SK-N-SH (cell line): ENCODE results near the gene P4HTM. TPM values are rescaled to one million over a fixed set of nuclear protein-coding genes. Genes with fewer than 3 reads are reported as not detected.
A peak's percentile ranks its signal among the peaks of the same experiment; 100 is the strongest.

Experiments
- CTCF ChIA-PET: fragments of 300-600, 350-600 bp; formaldehyde crosslinking; extraction: SDS; loops from one replicate; lab custom pipeline; 2021; lab: Yijun Ruan, JAX
- POLR2A ChIA-PET: fragments of 350-600 bp; sonication (Branson Sonifier 250); formaldehyde crosslinking; extraction: SDS; loops from one replicate; lab custom pipeline; 2020; ENCODE audit warnings: antibody characterized with exemption, inconsistent platforms; lab: Yijun Ruan, JAX
- DNase-seq: peaks from one replicate; pipeline ENCODE4 v3.0.0; 2012
- H2AFZ ChIP-seq: fragments of 200-600 bp; sonication (generic); 2 replicates; pipeline ENCODE4 v1.8.1; 2016; ENCODE audit warnings: antibody characterized with exemption, mild to moderate bottlenecking, low read depth
- H3F3A ChIP-seq: fragments of 200-600 bp; sonication (generic); replicated peaks from 2 replicates; pipeline ENCODE3; 2016; ENCODE audit warnings: antibody characterized with exemption, mild to moderate bottlenecking; ENCODE audit not compliant: insufficient read depth
- H3K27ac ChIP-seq, 2 experiments: fragments of 200-500 bp in 1 of 2; fragments of 200-600 bp in 1 of 2; sonication (Bioruptor generic) in 1 of 2; sonication (generic), shearing (Covaris generic) in 1 of 2; 2 replicates each; pipeline versions ENCODE4 v1.5.1 to v1.6.1; 2014 to 2016; ENCODE audit warnings: low read depth in 2 of 2, inconsistent platforms in 1 of 2, low read length in 1 of 2, mild to moderate bottlenecking in 1 of 2, mixed read lengths in 1 of 2
- H3K27me3 ChIP-seq: fragments of 200-600 bp; sonication (generic), shearing (Covaris generic); 2 replicates; pipeline ENCODE4 v1.6.1; 2016; ENCODE audit warnings: mixed run types; ENCODE audit not compliant: insufficient read depth
- H3K36me3 ChIP-seq, 2 experiments: fragments of 200-500 bp in 1 of 2; fragments of 200-600 bp in 1 of 2; sonication (Bioruptor generic) in 1 of 2; sonication (generic) in 1 of 2; replicated peaks in 1 of 2; 2 replicates each; pipeline versions ENCODE3 to v1.5.1; 2014 to 2016; ENCODE audit warnings: low read length in 1 of 2, mild to moderate bottlenecking in 1 of 2; ENCODE audit not compliant: insufficient read depth in 2 of 2, control insufficient read depth in 1 of 2
- H3K4me1 ChIP-seq, 2 experiments: fragments of 200-500 bp in 1 of 2; fragments of 200-600 bp in 1 of 2; sonication (Bioruptor generic) in 1 of 2; sonication (generic), shearing (Covaris generic) in 1 of 2; 2 replicates each; pipeline versions ENCODE4 v1.5.1 to v1.6.1; 2014 to 2016; ENCODE audit warnings: low read depth in 1 of 2, low read length in 1 of 2, mixed run types in 1 of 2; ENCODE audit not compliant: insufficient read depth in 2 of 2, control insufficient read depth in 1 of 2
- H3K4me2 ChIP-seq: fragments of 200-600 bp; sonication (generic), shearing (Covaris generic); 2 replicates; pipeline ENCODE4 v1.6.1; 2017; ENCODE audit warnings: mixed run types
- H3K4me3 ChIP-seq, 2 experiments: fragments of 200-500 bp in 1 of 2; fragments of 200-600 bp in 1 of 2; sonication (Bioruptor generic) in 1 of 2; sonication (generic), shearing (Covaris generic) in 1 of 2; 2 replicates each; pipeline versions ENCODE4 v1.5.1 to v1.8.1; 2014 to 2016; ENCODE audit warnings: low read depth in 2 of 2, inconsistent platforms in 1 of 2, low read length in 1 of 2, mild to moderate bottlenecking in 1 of 2, mixed read lengths in 1 of 2, moderate library complexity in 1 of 2
- H3K79me2 ChIP-seq: fragments of 200-600 bp; sonication (generic); 2 replicates; pipeline ENCODE4 v1.8.1; 2017; ENCODE audit warnings: mild to moderate bottlenecking; ENCODE audit not compliant: insufficient read depth
- H3K9ac ChIP-seq: fragments of 200-600 bp; sonication (generic); 2 replicates; pipeline ENCODE4 v1.6.1; 2017; ENCODE audit warnings: mixed run types
- H3K9me2 ChIP-seq: fragments of 200-600 bp; sonication (generic); 2 replicates; pipeline ENCODE4 v1.6.1; 2017; ENCODE audit warnings: mixed run types
- H3K9me3 ChIP-seq: fragments of 200-600 bp; sonication (generic); 2 replicates; pipeline ENCODE4 v1.6.1; 2017; ENCODE audit warnings: mixed run types, mild to moderate bottlenecking, moderate library complexity
- H4K20me1 ChIP-seq: fragments of 200-600 bp; sonication (generic); 2 replicates; pipeline ENCODE4 v1.6.1; 2017; ENCODE audit warnings: mild to moderate bottlenecking, mixed run types; ENCODE audit not compliant: insufficient read depth
- EP300 ChIP-seq, 2 experiments: IDR thresholded peaks; 2 replicates each; pipeline versions ENCODE4 v1.4.0 to v1.6.1; 2012; ENCODE audit warnings: borderline replicate concordance in 1 of 2, low read depth in 1 of 2, low read length in 1 of 2
- MXI1 ChIP-seq: IDR thresholded peaks from 2 replicates; pipeline ENCODE4 v1.6.1; 2012; ENCODE audit warnings: mild to moderate bottlenecking, low read depth, low read length, improper control_type of control experiment
- NRF1 ChIP-seq: IDR thresholded peaks from 2 replicates; pipeline ENCODE4 v1.6.1; 2012; ENCODE audit warnings: low read depth, mild to moderate bottlenecking, low read length
- POLR2AphosphoS5 ChIP-seq: IDR thresholded peaks from 2 replicates; pipeline ENCODE4 v1.6.1; 2012; ENCODE audit warnings: low read depth, low read length
- RAD21 ChIP-seq: IDR thresholded peaks from 2 replicates; pipeline ENCODE4 v1.6.1; 2012; ENCODE audit warnings: mild to moderate bottlenecking, low read length
- SIN3A ChIP-seq: IDR thresholded peaks from 2 replicates; pipeline ENCODE4 v1.6.1; 2012; ENCODE audit warnings: low read depth, mild to moderate bottlenecking, low read length, moderate library complexity, borderline replicate concordance
- SMC3 ChIP-seq: IDR thresholded peaks from 2 replicates; pipeline ENCODE4 v1.6.1; 2012; ENCODE audit warnings: low read depth, low read length, improper control_type of control experiment
- YY1 ChIP-seq: IDR thresholded peaks from 2 replicates; pipeline ENCODE4 v1.4.0; 2012; ENCODE audit warnings: low read depth, mild to moderate bottlenecking
- WGBS: methylation state at CpG from one replicate; pipeline ENCODE4 v1.1.6; 2017; ENCODE audit warnings: low lambda C conversion rate; 5-methylcytosine and 5-hydroxymethylcytosine counted together
- polyA plus RNA-seq, 3 experiments: library from polyadenylated mRNA; depleted of rRNA; stranded (reverse); fragments of >200 nt; gene quantifications; 2 replicates each; pipeline ENCODE4 v1.2.3, GENCODE V29; 2012
- TF ChIP-seq, protein P1 (sequence below): fragments of 200-600 bp; sonication (generic); IDR thresholded peaks from 2 replicates; pipeline ENCODE4 v1.6.1; 2017; ENCODE audit warnings: antibody characterized with exemption, mild to moderate bottlenecking, moderate library complexity
- TF ChIP-seq, protein P2 (sequence below): fragments of 150-350 bp; IDR thresholded peaks from 2 replicates; pipeline ENCODE4 v1.6.1; 2016; ENCODE audit warnings: mild to moderate bottlenecking, low read depth, low read length

P4HTM gene
- polyA plus RNA-seq, 1 of the 3 experiments (the other 2 are of a cell fraction), result 21.0 TPM

DNA sequence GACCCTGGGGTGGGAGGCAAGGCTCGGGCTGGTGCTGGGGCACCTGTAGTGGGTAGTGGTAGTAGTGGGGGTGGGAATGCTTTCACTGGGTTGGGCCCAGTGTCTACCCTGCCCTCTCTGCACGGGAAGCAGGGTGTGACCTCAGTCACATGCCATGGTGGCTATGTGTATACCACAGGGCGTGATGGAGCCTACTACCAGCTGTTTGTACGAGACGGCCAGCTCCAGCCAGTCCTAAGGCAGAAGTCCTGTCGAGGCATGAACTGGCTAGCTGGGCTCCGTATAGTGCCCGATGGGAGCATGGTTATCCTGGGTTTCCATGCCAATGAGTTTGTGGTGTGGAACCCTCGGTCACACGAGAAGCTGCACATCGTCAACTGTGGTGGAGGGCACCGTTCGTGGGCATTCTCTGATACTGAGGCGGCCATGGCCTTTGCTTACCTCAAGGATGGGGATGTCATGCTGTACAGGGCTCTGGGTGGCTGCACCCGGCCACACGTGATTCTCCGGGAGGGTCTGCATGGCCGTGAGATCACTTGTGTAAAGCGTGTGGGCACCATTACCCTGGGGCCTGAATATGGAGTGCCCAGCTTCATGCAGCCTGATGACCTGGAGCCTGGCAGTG is 23.2 kb downstream of the P4HTM start:
- peaks cover 66% of the 10 kb centered on the region for H3K79me2 ChIP-seq
- H3K4me3 ChIP-seq, result no peak overlapping the region
- no peak overlapping the region for H3K4me2 ChIP-seq
- H4K20me1 ChIP-seq, result peaks cover 66% of the 10 kb centered on the region
- no peaks in the 10 kb centered on the region for H3K9me2 ChIP-seq
- TF ChIP-seq YY1, result no peak
- no peak for TF ChIP-seq EP300 (IDR thresholded peaks at IDR 0.05; ENCODE audit: borderline replicate concordance in 1 of 2, low read depth in 1 of 2, low read length in 1 of 2)
- 0 out of 2 replicates have a peak, but pooled peaks have one; percentile 1 for TF ChIP-seq POLR2AphosphoS5
- TF ChIP-seq, all 33 proteins: peak for 1
- H3K27ac ChIP-seq, result no peak overlapping the region; a peak in 1 of 4 replicates
- no peak for DNase-seq
- ChIA-PET POLR2A (interaction anchor here (0.7 to 2.2 kb wide), 4 partner anchors 7 to 26 kb away, joined by 3 to 10 read pairs (median 3); no protein-coding TSS in a partner anchor), CTCF (interaction anchor here (0.9 to 14.2 kb wide), 7 partner anchors 9 to 162 kb away, joined by 3 to 114 read pairs (median 5); partner anchors contain the start of genes NDUFAF3 and P4HTM)
- H3K4me1 ChIP-seq, result peaks cover 0 to 23% of the 10 kb centered on the region in 2 experiments; a peak in 1 of 4 replicates
- 95% methylated on average over 9 of the region's 19 CpGs for WGBS
- H3K9me3 ChIP-seq, result no peaks in the 10 kb centered on the region
- H3K36me3 ChIP-seq, result peaks cover 9 to 54% of the 10 kb centered on the region in 2 experiments
- peaks cover 17% of the 10 kb centered on the region for H3F3A ChIP-seq
- no peak overlapping the region for H2AFZ ChIP-seq
- H3K27me3 ChIP-seq, result no peaks in the 10 kb centered on the region
- no peak overlapping the region for H3K9ac ChIP-seq

DNA sequence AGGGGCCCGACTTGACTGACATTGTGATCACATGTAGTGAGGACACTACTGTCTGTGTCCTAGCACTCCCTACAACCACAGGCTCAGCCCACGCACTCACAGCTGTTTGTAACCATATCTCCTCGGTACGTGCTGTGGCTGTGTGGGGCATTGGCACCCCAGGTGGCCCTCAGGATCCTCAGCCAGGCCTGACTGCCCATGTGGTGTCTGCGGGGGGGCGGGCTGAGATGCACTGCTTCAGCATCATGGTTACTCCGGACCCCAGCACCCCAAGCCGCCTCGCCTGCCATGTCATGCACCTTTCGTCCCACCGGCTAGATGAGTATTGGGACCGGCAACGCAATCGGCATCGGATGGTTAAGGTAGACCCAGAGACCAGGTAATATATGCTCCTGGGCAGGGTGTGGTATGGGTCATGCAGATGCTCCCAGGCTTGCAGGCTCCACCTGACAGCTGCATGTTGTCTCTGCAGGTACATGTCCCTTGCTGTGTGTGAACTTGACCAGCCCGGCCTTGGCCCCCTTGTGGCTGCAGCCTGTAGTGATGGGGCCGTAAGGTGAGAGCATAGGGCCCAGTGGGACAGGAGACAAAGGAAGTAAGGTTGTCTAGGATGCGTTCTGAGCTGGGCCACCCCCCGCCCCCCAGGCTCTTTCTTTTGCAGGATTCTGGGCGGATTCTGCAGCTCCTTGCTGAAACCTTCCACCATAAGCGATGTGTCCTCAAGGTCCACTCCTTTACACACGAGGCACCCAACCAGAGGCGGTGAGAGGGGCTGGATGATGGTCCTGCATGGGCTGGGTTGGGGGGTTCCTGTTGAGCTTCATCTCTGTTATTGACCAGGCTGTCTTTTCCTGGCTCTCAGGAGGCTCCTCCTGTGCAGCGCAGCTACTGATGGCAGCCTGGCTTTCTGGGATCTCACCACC is 24.0 kb downstream of the P4HTM start:
- Histone ChIP-seq H3K79me2 (peaks cover 62% of the 10 kb centered on the region), H3K4me3 (no peak overlapping the region), H3F3A (peaks cover 17% of the 10 kb centered on the region), H3K4me2 (no peak overlapping the region), H3K9me2 (no peaks in the 10 kb centered on the region), H3K9ac (no peak overlapping the region), H4K20me1 (peaks cover 59% of the 10 kb centered on the region), H3K27ac (no peak overlapping the region), H3K36me3 (peaks cover 9 to 54% of the 10 kb centered on the region in 2 experiments), H3K4me1 (peaks cover 0 to 19% of the 10 kb centered on the region in 2 experiments; a peak in 1 of 4 replicates), H2AFZ (no peak overlapping the region), H3K9me3 (no peaks in the 10 kb centered on the region), H3K27me3 (no peaks in the 10 kb centered on the region)
- WGBS, result 80% methylated on average over 13 of the region's 24 CpGs
- 0 out of 2 replicates have a peak, but pooled peaks have one; percentile 40 for TF ChIP-seq SIN3A
- TF ChIP-seq, protein P1, sequence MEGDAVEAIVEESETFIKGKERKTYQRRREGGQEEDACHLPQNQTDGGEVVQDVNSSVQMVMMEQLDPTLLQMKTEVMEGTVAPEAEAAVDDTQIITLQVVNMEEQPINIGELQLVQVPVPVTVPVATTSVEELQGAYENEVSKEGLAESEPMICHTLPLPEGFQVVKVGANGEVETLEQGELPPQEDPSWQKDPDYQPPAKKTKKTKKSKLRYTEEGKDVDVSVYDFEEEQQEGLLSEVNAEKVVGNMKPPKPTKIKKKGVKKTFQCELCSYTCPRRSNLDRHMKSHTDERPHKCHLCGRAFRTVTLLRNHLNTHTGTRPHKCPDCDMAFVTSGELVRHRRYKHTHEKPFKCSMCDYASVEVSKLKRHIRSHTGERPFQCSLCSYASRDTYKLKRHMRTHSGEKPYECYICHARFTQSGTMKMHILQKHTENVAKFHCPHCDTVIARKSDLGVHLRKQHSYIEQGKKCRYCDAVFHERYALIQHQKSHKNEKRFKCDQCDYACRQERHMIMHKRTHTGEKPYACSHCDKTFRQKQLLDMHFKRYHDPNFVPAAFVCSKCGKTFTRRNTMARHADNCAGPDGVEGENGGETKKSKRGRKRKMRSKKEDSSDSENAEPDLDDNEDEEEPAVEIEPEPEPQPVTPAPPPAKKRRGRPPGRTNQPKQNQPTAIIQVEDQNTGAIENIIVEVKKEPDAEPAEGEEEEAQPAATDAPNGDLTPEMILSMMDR, result peak; percentile 69
- TF ChIP-seq SMC3, result peak; percentile 46
- TF ChIP-seq, protein P2, sequence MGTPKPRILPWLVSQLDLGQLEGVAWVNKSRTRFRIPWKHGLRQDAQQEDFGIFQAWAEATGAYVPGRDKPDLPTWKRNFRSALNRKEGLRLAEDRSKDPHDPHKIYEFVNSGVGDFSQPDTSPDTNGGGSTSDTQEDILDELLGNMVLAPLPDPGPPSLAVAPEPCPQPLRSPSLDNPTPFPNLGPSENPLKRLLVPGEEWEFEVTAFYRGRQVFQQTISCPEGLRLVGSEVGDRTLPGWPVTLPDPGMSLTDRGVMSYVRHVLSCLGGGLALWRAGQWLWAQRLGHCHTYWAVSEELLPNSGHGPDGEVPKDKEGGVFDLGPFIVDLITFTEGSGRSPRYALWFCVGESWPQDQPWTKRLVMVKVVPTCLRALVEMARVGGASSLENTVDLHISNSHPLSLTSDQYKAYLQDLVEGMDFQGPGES, result no peak
- no peak for TF ChIP-seq NRF1
- peak; percentile 45 for TF ChIP-seq RAD21
- TF ChIP-seq MXI1, result peak; percentile 45; the same call in 1 of the 2 replicates
- no peak for TF ChIP-seq YY1
- POLR2A ChIA-PET, result interaction anchor here (0.6 to 2.2 kb wide), 5 partner anchors 17 to 79 kb away, joined by 3 to 10 read pairs (median 4); no protein-coding TSS in a partner anchor
- DNase-seq, result peak; percentile 72
- CTCF ChIA-PET, result interaction anchor here (0.6 to 14.2 kb wide), 15 partner anchors 8 to 161 kb away, joined by 3 to 114 read pairs (median 4); partner anchors contain the start of genes NDUFAF3 and P4HTM
